KMS-11 (cell line): ENCODE data around the gene PPP1R13B.

Experiments used
- H2AFZ ChIP-seq: fragments of 200-600 bp; sonication (generic); 2 replicates; pipeline ENCODE4 v1.6.1; 2016; ENCODE audit warnings: antibody characterized with exemption, mixed run types, low read depth
- H3K27ac ChIP-seq: fragments of 200-600 bp; sonication (generic); 2 replicates; pipeline ENCODE4 v1.6.1; 2016; ENCODE audit warnings: mild to moderate bottlenecking, mixed run types
- H3K27me3 ChIP-seq: fragments of 200-600 bp; sonication (generic); 2 replicates; pipeline ENCODE4 v1.6.1; 2017; ENCODE audit warnings: mild to moderate bottlenecking, low read depth, mixed run types, moderate library complexity; ENCODE audit not compliant: insufficient read depth
- H3K36me3 ChIP-seq: fragments of 200-600 bp; sonication (generic); 2 replicates; pipeline ENCODE4 v1.6.1; 2017; ENCODE audit warnings: mild to moderate bottlenecking, mixed run types; ENCODE audit not compliant: insufficient read depth
- H3K4me1 ChIP-seq: fragments of 200-600 bp; sonication (generic); 2 replicates; pipeline ENCODE4 v1.6.1; 2016; ENCODE audit warnings: mild to moderate bottlenecking, low read depth, mixed run types; ENCODE audit not compliant: poor library complexity, severe bottlenecking
- H3K4me2 ChIP-seq: fragments of 200-600 bp; sonication (generic); 2 replicates; pipeline ENCODE4 v1.7.0; 2016; ENCODE audit warnings: mild to moderate bottlenecking, mixed run types
- H3K4me3 ChIP-seq: fragments of 200-600 bp; sonication (generic); IDR thresholded peaks from 2 replicates; pipeline ENCODE4 v1.6.1; 2017; ENCODE audit warnings: low read depth, low read length, mixed read lengths; ENCODE audit not compliant: insufficient read depth
- H3K79me2 ChIP-seq: fragments of 200-600 bp; sonication (generic); 2 replicates; pipeline ENCODE4 v1.6.1; 2016; ENCODE audit warnings: low read depth, mixed run types; ENCODE audit not compliant: insufficient read depth
- H3K9ac ChIP-seq: fragments of 200-600 bp; sonication (generic); 2 replicates; pipeline ENCODE4 v1.6.1; 2016; ENCODE audit warnings: mild to moderate bottlenecking, mixed run types
- H4K20me1 ChIP-seq: fragments of 200-600 bp; sonication (generic); 2 replicates; pipeline ENCODE4 v1.6.1; 2016; ENCODE audit warnings: mild to moderate bottlenecking, mixed run types; ENCODE audit not compliant: insufficient read depth
- TF ChIP-seq, protein P1 (sequence below): fragments of 200-600 bp; sonication (generic); conservative IDR thresholded peaks from 2 replicates; pipeline ENCODE4 v1.6.1; 2017; ENCODE audit warnings: low read depth, mild to moderate bottlenecking, antibody characterized with exemption, low read length, moderate library complexity, mixed read lengths

Gene PPP1R13B

DNA sequence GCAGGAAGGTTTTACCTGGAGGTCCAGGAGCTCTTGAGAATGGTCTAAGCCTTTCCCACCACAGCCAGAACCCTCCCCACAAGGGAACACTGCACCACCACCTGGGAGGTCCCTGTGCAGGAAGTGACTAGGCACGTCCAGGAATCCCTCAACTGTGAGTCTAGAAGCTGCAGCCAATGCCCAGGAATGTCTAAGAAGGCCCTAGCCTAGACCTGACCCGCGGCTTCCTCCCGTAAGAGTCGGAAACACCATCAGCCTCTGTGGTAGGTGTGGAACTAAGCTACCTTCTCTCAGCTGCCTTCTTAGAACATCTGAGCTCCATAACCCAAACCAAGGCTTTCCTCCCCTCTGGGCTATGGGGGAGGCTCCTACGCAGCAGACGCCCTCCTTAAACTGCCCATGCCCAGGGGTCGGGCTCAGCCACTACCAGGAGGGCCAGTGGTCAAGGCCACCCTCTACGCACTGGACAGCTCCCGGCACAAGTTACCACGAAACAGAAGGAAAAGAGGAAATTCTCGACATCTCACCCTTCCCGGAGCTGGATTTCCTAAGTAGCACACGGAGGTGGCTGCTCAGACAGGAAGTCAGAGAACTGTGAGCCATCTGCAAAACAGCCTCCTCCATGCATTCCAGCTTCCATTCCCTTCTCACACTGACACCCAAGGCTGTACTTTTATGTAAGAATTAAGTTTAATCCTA is 106.2 kb downstream of the PPP1R13B start:
- H3K79me2 ChIP-seq, result no peaks in the 10 kb centered on the region
- no peaks in the 10 kb centered on the region for H3K4me1 ChIP-seq
- no peak overlapping the region for H2AFZ ChIP-seq
- H4K20me1 ChIP-seq, result no peaks in the 10 kb centered on the region
- no peaks in the 10 kb centered on the region for H3K27me3 ChIP-seq
- no peak overlapping the region for H3K9ac ChIP-seq
- H3K4me3 ChIP-seq, result no peak overlapping the region
- no peak overlapping the region for H3K4me2 ChIP-seq
- no peak overlapping the region for H3K27ac ChIP-seq
- TF ChIP-seq, protein P1, sequence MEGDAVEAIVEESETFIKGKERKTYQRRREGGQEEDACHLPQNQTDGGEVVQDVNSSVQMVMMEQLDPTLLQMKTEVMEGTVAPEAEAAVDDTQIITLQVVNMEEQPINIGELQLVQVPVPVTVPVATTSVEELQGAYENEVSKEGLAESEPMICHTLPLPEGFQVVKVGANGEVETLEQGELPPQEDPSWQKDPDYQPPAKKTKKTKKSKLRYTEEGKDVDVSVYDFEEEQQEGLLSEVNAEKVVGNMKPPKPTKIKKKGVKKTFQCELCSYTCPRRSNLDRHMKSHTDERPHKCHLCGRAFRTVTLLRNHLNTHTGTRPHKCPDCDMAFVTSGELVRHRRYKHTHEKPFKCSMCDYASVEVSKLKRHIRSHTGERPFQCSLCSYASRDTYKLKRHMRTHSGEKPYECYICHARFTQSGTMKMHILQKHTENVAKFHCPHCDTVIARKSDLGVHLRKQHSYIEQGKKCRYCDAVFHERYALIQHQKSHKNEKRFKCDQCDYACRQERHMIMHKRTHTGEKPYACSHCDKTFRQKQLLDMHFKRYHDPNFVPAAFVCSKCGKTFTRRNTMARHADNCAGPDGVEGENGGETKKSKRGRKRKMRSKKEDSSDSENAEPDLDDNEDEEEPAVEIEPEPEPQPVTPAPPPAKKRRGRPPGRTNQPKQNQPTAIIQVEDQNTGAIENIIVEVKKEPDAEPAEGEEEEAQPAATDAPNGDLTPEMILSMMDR, result no peak
- H3K36me3 ChIP-seq, result no peaks in the 10 kb centered on the region

DNA sequence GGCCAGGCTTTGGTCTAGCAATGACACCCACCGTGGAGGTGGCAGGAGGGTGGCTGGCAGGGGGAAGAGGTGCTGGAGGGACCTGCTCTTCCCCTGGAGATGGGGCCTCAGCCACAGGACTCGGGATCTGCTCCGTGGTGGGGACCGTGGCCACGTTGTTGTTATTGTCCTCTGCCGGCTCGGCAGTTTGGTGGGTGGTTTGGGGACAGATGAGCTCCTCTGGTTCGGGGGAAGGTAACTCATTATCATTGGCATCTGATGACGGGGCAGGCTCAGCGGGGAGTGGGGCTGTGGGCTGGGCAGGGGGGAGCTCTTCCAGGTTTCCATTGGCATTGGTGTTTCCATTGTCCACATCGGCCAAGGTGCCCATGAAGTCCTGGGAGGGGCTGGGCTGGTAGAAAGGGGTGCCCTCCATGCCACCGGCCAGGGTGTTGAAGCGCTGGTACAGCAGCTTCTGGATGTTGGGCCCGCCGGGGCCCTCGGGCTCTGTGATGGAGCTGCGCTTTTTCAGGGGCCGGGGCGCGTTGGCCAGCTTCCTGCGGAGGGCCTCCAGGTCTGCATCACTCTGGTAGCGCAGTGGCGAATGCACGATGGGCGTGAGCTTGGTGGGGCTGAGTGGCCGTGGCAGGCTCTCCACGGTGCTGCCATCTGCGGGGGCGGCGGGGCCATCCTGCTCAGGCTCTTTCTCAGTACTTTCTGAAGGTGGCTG is 107.4 kb downstream of the PPP1R13B start:
- Histone ChIP-seq H3K4me2 (no peak overlapping the region), H3K36me3 (no peaks in the 10 kb centered on the region), H3K27ac (no peak overlapping the region), H4K20me1 (no peaks in the 10 kb centered on the region), H3K79me2 (no peaks in the 10 kb centered on the region), H3K9ac (no peak overlapping the region), H3K4me3 (no peak overlapping the region), H3K27me3 (no peaks in the 10 kb centered on the region), H3K4me1 (no peaks in the 10 kb centered on the region), H2AFZ (no peak overlapping the region)
- TF ChIP-seq, protein P1, result no peak

DNA sequence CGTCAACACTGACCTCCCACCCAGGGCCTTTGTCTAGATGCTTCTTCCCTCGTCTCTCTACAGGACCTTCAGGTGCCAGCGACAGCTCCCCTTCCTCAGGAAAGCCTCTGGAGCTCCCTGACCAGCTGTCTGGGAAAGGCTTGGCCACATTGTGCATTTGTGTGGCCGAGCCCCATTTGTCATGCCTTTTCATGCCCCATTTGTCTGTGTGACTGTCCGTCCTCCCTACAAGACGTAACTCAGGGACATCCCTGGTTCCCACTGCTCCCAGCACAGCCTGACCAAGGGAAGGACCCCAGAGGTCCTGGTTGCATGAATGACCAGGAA is 107.9 kb downstream of the PPP1R13B start:
- Histone ChIP-seq H3K9ac (no peak overlapping the region), H3K4me1 (no peaks in the 10 kb centered on the region), H3K27ac (no peak overlapping the region), H4K20me1 (no peaks in the 10 kb centered on the region), H2AFZ (no peak overlapping the region), H3K4me2 (no peak overlapping the region), H3K36me3 (no peaks in the 10 kb centered on the region), H3K27me3 (no peaks in the 10 kb centered on the region), H3K4me3 (no peak overlapping the region), H3K79me2 (no peaks in the 10 kb centered on the region)
- TF ChIP-seq, protein P1, result no peak

DNA sequence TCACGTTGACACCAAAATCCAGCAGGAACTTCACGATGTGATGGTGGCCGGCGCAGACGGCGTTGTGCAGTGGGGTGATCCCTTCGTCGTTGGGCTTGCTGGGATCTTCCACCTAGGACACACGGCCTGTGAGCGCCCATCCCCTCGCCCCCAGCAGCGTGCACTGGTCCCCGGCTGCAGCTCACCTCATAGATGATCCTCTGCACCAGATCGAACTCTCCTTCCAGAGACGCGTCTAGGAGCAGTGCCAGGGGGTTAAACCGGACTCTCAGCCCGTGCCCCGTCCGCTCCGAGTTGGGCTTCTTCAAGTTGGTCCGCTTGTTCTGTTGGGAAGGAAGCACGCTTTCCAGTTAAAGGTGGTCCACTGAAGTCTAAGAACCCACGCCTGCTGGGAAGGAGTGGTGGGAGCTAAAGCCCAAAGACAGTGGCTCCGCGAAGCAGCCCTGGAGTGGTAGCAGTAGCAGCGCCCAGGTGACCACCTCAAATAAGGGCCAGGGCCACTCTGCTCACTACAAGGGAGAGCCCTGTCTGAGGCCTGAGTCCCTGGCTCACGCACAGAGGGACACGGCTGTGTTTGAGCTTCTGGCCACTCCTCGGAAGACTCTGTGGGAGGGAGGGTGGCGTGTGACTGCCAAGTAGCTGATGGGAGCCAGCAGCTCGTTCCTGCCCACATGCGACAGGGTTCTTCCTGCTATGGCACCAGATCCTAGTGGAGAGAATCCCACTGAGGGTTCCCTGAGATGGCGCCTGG is 108.5 kb downstream of the PPP1R13B start:
- no peaks in the 10 kb centered on the region for H3K36me3 ChIP-seq
- H3K27ac ChIP-seq, result no peak overlapping the region
- H3K4me2 ChIP-seq, result no peak overlapping the region
- TF ChIP-seq, protein P1, result no peak
- H3K4me1 ChIP-seq, result no peaks in the 10 kb centered on the region
- H3K27me3 ChIP-seq, result no peaks in the 10 kb centered on the region
- no peak overlapping the region for H3K4me3 ChIP-seq
- no peaks in the 10 kb centered on the region for H4K20me1 ChIP-seq
- no peak overlapping the region for H2AFZ ChIP-seq
- no peak overlapping the region for H3K9ac ChIP-seq
- no peaks in the 10 kb centered on the region for H3K79me2 ChIP-seq
